ENCODE data around the gene IGFBP5.

IGFBP5 gene

GRCh38 chr2:216663106-216663505, 32.2 kb downstream of the IGFBP5 start:
- DNase-seq = no peak

- no peak for DNase-seq
Measured at GRCh38 chr2:216661639-216662375, 33.5 kb downstream of the IGFBP5 start.

DNA sequence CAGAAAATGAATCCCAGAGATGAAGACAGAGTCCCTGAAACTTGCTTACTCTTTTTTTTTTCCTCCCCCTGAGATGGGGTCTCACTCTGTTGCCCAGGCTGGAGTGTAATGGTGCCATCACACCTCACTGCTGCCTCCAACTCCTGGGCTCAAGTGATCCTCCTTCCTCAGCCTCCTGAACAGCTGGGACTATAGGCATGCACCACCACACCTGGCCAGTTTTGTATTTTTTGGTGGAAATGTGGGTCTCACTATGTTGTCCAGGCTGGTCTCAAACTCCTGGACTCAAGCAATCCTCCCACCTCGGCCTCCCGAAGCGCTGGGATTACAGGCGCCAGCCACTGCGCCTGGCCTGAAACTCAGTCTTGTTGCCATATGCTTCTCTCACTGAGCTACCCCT, 34.3 kb downstream of the IGFBP5 start:
- no peak for DNase-seq

- no peak for DNase-seq
Measured at GRCh38 chr2:216660496-216660895, 34.9 kb downstream of the IGFBP5 start.

DNA sequence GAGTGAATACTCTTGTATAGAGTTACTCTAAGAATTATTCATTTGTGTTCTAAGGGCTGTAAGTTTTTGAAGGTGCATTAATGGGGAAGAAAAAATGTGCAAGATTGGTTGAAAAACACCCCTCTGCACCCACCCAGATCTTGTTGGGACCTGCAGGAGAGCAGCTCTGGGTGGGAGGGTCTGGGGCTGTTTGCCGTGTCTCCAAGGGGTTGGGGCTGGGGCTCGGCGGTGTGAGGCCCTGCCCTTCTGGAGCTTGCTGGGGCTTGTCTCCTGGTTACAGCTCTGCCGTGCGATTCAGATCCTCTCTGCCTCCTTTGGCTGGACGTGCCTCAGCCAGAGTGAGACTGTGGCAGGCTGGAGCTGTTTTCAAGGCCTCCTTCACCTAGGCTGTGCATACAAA, 36.1 kb downstream of the IGFBP5 start:
- no peak for DNase-seq

- no peak for DNase-seq
Measured at GRCh38 chr2:216658757-216659156, 36.6 kb downstream of the IGFBP5 start.

GRCh38 chr2:216657980-216658379, 37.4 kb downstream of the IGFBP5 start:
- DNase-seq = no peak

- DNase-seq = no peak
Measured at GRCh38 chr2:216657086-216657855, 38.1 kb downstream of the IGFBP5 start.

DNA sequence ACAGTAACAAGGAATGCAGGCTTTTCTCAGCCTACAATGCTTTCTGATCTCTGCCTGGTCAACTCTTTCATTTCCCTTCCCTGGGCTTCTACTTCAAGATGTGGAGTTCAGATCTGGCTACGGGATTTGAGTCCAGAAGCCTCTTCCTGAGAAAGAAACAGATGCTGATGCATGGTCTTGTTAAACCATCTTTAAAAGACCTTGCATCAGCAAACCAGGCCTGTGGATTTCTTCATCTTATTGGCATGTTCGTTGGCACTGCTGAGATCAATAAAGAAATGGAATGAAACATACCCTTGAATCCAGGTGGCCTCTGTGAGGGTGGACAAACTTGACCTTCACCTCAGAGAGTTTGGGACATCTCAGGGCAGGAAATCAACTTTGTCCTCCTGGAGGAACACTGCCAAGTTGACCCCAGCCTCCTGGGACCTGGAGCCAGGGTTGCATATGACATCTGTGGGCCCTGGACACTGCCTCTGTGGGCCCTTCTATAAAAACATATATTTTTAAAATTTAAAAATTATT, 40.8 kb downstream of the IGFBP5 start:
- no peak for DNase-seq

- no peak for DNase-seq
Measured at GRCh38 chr2:216653931-216654365, 41.4 kb downstream of the IGFBP5 start.

- DNase-seq = no peak
Measured at GRCh38 chr2:216653093-216653799, 42.1 kb downstream of the IGFBP5 start.

GRCh38 chr2:216652566-216652965, 42.8 kb downstream of the IGFBP5 start:
- no peak for DNase-seq

GRCh38 chr2:216651351-216651881, 43.9 kb downstream of the IGFBP5 start:
- DNase-seq = no peak

- no peak for DNase-seq
Measured at GRCh38 chr2:216650626-216651257, 44.6 kb downstream of the IGFBP5 start.

DNA sequence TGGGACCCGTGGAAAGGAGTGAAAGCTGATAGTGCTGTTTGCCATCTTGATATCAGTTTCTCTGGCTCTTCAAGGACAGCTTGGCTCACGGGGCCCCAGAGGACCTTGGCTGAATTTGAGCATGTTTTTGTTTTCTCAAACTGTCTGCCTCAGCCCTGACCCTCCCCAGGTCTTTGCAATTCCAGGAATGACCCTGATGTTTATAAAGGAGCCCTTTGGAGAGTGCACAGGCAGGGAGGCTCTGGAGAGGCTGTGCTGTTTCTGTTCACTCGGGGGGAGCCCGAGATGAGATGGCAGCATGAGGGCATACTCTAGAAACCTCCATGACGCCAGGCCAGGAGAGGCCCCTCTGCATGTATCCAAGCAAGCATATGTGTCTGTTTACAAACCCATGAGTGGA, 45.8 kb downstream of the IGFBP5 start:
- DNase-seq = no peak

DNA sequence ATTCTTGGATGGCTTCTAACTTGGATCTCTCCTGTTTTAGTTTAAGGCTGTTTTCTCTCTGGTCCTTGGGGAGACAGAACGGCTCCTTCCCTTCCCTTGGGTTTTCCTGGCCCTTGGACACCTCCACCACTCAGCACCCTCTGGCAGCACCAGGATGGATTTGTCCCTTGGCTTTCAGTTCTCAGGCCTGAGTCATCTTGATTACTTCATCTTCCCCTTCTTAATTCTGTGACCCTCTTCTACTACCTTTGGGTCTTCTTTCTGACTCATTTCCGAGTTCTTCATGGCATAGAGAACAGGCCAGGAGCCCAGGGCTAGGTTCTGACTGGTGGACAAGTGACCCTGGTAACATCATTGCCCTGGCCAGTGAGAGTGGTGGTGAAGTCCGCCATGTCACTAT, 47.2 kb downstream of the IGFBP5 start:
- no peak for DNase-seq

GRCh38 chr2:216646116-216646515, 49.2 kb downstream of the IGFBP5 start:
- no peak for DNase-seq

DNA sequence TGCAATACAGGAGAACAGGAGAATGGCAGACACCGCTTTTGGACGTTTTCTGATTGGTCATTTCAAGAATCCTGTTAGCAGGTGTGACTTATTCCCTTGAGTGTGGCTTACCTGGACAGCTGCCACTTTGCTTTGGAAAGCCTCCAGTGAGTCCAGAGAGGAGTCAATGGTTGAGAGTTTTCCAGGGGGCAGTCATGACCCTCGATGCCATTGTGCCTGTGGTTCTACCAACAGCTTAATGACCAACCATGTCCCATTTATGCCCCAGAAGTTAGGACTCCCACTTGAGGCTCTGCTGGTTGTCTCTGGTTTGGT, 49.8 kb downstream of the IGFBP5 start:
- DNase-seq = no peak

DNA sequence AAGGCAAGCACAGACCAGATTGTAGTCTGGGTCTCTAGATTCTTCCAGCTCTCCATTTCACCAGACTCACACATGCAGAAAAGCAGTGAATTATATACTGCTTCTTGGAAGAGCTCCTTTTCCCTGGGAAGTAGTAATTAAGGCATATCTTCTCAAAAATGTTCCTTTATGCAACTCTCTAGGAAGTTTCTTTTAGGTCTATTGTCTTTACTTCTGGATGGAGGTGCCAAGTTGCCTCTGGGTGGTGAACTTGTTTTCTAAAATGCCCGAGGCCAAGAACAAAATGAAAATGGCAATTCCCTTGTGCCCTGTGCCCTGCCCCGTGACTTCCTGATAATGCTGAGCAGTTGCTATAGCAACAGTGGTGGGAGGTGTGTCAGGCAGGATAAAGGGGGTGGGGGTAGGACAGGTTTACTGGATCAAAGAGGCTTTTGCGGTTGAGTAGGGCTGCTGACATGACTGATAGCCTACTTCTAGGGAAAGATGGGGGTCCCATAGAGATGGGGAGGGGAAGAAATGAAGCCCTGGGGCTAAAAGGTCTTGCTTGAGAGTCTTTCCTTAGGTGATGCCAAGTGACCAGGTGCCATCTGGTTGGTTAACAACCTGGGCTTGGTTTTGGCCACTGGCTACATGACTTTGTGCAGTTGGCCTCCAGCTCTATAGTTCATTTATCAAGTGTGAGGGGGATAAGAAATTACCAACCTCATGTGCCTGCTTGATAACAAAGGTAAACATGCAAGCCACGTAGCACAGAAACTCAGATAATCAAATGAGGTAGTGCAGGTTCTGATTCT, 50.3 kb downstream of the IGFBP5 start:
- no peak for DNase-seq

DNA sequence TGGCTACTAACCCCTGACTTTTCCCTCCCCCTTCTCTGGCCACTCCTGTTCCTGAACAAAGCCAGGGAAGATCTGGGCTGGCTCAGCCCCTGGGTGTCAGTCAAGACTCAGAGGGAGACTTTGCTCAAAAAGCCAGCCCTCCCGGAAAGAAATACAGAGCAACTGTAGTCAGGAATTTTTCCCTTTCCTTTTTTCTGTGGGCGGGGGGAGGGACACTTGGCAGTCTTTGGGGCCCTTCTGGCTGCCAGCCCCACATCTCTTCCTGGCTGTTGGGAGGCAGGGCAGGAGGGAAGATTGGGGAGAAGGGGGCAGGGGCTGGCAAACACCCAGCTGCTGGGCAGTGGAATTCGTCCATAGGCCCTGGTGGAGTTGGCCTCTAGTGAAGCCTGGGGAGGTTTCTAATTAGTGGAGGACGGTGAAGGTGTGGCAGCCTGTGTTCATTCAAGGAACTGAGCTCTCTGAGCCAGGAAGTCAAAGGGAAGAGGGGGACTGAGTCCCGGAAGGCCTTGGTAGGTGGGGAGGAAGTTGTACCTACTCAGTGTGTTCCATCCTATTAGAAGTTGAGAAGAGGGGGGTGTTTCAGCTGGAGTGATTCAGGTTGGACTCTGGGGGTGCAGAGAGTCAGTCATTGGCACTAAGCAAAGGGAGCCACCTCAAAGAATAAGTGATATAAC, 51.2 kb downstream of the IGFBP5 start:
- no peak for DNase-seq

DNA sequence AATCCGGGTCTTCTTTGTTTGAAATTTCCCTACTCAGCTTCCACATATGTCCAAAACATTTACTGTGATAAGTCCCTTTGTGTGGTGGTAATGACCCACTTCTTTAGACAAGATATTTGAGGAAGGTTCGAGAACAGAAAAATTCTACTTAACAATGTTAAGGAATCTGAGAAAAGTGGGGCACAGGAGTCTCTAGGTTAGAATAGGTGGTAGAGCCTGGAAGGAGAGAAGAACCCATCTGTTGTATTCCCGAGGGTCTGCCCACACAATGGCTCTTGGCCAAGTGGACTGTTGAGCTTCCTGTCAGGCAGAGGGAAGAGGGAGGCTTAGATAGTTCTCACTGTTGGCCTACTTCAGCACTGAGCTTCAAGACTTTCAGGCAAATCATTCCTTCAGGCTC, 57.9 kb downstream of the IGFBP5 start:
- DNase-seq = no peak

Data from activated gamma-delta T cell treated with Interleukin-2 at 50 U/mL for 16 hours (primary cell).